AG09309 (cell line): ENCODE data around the gene MRPL51.

Experiments used
- DNase-seq: peaks from one replicate; pipeline ENCODE4 v3.0.0-alpha.2; 2010; ENCODE audit warnings: low read depth
- H3K4me3 ChIP-seq: 2 replicates; pipeline ENCODE4 v1.5.1; 2011; ENCODE audit warnings: mild to moderate bottlenecking, low read depth, low read length, moderate library complexity; ENCODE audit not compliant: control insufficient read depth
- TF ChIP-seq, protein P1 (sequence below): IDR thresholded peaks from 2 replicates; pipeline ENCODE4 v1.5.1; 2011; ENCODE audit warnings: mild to moderate bottlenecking, low read depth, low read length, inconsistent platforms; ENCODE audit not compliant: insufficient read depth, control insufficient read depth; ENCODE audit errors: missing control alignments

The MRPL51 gene

GRCh38 chr12:6530576-6531260 lies 37.7 kb upstream of the MRPL51 start:
- H3K4me3 ChIP-seq = no peak overlapping the region
- no peak for DNase-seq
- TF ChIP-seq, protein P1, sequence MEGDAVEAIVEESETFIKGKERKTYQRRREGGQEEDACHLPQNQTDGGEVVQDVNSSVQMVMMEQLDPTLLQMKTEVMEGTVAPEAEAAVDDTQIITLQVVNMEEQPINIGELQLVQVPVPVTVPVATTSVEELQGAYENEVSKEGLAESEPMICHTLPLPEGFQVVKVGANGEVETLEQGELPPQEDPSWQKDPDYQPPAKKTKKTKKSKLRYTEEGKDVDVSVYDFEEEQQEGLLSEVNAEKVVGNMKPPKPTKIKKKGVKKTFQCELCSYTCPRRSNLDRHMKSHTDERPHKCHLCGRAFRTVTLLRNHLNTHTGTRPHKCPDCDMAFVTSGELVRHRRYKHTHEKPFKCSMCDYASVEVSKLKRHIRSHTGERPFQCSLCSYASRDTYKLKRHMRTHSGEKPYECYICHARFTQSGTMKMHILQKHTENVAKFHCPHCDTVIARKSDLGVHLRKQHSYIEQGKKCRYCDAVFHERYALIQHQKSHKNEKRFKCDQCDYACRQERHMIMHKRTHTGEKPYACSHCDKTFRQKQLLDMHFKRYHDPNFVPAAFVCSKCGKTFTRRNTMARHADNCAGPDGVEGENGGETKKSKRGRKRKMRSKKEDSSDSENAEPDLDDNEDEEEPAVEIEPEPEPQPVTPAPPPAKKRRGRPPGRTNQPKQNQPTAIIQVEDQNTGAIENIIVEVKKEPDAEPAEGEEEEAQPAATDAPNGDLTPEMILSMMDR = no peak

GRCh38 chr12:6529291-6529737 lies 36.3 kb upstream of the MRPL51 start:
- TF ChIP-seq, protein P1 = no peak
- no peak for DNase-seq
- no peak overlapping the region for H3K4me3 ChIP-seq

DNA sequence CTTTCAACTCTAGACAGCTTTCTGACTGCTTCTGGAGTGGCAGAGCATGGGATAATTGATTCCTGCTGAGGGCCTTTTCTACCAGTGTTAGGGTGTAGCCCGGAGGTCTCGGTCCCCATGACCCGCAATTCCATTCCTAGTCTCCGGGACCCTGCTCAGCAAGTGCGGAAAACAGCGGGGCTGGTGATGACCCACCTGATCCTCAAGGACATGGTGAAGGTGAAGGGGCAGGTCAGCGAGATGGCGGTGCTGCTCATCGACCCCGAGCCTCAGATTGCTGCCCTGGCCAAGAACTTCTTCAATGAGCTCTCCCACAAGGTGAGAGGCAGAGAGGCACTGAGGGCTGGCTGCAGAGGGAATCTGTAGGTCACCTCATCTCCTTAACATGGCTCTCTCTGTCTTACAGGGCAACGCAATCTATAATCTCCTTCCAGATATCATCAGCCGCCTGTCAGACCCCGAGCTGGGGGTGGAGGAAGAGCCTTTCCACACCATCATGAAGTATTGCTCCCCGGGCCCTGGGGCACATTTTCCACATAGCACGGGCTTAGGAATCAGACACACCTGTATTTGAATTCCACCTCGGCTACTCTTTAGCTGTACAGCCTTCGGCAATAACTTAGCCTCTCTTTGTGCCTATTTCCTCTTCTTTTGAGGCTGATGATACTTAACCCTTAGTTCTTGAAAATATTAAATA lies 35.6 kb upstream of the MRPL51 start:
- DNase-seq = no peak
- TF ChIP-seq, protein P1 = no peak
- H3K4me3 ChIP-seq = no peak overlapping the region

DNA sequence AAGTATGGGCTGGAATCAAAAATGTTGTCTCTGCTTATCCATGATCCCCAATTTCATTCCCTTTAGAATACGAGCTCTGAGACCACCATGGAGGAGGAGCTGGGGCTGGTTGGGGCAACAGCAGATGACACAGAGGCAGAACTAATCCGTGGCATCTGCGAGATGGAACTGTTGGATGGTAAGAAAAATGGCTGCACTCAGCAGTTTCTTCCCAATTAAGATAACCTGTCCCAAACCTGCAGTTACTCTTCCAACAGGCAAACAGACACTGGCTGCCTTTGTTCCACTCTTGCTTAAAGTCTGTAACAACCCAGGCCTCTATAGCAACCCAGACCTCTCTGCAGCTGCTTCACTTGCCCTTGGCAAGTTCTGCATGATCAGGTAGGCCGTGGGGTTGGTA lies 34.6 kb upstream of the MRPL51 start:
- DNase-seq = no peak
- TF ChIP-seq, protein P1 = no peak
- no peak overlapping the region for H3K4me3 ChIP-seq

- H3K4me3 ChIP-seq = no peak overlapping the region
- TF ChIP-seq, protein P1 = no peak
- no peak for DNase-seq
Observed at GRCh38 chr12:6526766-6527525, 33.9 kb upstream of the MRPL51 start.

- DNase-seq = no peak
- TF ChIP-seq, protein P1 = no peak
- no peak overlapping the region for H3K4me3 ChIP-seq
Observed at GRCh38 chr12:6526201-6526600, 33.1 kb upstream of the MRPL51 start.
